ENCODE measurements around the gene RPS6KA5.

Gene RPS6KA5

GRCh38 chr14:90803249-90803648 lies 257.2 kb downstream of the RPS6KA5 start:
- DNase-seq, result no peak

DNA sequence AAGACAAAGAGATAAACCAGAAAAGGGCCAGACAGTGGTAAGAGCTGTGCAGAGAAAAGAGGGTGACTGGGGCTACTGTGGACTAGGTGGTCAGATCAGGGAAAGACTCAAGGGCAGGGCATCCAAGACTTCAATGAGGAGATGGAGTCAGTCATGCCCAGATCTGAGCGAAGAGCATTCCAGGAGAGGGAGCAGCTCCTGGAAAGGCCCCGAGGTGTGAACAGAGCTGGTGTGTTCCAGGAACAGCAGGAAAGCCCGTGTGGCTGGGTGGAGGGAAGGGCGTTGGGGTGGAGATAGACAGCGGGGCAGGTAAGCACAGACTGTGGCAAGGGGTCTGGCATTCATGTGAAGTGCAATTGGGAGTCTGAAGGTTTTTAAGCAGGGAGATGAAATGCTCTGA lies 261.0 kb downstream of the RPS6KA5 start:
- no peak for DNase-seq

DNA sequence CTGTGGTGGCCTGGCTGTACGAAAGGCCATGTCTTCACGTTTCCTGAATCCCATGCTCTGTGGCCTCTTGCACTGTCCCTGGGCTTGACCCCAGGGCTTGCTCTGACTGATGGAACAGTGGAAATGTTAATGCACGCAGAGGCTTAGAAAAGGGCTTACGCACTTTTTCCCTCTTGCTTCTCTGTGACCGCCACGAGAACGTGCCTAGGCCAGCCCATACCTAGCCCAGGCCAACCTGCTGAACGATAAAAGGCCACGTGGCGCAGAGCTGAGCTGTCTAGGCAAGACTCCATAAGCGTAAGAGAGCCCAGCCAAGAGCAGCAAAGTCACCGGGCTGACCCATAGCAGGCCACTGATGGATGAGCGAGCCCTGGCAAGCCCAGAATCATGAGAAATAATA lies 262.5 kb downstream of the RPS6KA5 start:
- no peak for DNase-seq
